ENCODE results near the gene LZTR1. TPM values are rescaled to one million over a fixed set of nuclear protein-coding genes. Genes with fewer than 3 reads are reported as not detected.
"Not testable (repeated sequence)": the region's sequence is repeated elsewhere in the genome, so short reads cannot be mapped to it uniquely, and the experiment has no call there.

LZTR1 gene
- total RNA-seq, 1 donor = 53.5 TPM

DNA sequence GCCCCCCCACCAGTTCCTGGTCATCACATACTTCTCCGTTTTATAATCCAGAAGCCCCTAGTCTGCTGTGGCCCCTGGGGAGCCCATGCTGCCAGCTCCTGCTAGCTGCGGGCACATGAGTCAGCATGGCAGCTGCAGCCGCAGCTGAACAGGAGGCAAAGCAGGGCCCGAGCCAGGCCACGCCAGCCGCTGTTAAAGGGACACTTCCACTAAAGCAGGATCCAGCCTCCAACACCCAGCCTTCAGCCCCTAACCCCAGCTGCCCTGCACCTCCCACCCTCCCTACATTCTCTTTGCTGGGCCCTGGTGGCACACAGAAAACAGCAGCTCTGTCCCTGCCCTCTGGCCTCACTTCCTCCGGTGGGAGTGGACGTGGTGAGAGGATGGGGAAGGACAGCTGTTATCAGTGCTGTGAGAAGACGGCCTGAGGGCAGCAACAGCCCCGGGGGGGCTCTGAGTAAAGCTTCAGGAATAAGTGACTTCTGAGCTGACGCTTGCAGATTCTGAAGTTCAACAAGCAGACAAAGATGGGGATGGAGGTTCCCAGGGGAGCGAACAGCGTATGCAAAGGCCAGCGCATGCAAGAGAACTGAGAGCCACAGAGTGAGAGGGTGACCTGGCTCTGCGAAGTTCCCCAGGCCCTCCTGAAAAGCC lies 63.0 kb downstream of the LZTR1 start:
- TF ChIP-seq, protein P1, sequence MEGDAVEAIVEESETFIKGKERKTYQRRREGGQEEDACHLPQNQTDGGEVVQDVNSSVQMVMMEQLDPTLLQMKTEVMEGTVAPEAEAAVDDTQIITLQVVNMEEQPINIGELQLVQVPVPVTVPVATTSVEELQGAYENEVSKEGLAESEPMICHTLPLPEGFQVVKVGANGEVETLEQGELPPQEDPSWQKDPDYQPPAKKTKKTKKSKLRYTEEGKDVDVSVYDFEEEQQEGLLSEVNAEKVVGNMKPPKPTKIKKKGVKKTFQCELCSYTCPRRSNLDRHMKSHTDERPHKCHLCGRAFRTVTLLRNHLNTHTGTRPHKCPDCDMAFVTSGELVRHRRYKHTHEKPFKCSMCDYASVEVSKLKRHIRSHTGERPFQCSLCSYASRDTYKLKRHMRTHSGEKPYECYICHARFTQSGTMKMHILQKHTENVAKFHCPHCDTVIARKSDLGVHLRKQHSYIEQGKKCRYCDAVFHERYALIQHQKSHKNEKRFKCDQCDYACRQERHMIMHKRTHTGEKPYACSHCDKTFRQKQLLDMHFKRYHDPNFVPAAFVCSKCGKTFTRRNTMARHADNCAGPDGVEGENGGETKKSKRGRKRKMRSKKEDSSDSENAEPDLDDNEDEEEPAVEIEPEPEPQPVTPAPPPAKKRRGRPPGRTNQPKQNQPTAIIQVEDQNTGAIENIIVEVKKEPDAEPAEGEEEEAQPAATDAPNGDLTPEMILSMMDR (IDR thresholded peaks at IDR 0.05; ENCODE audit: insufficient read depth, low read length) = no peak
- peak overlapping the region; percentile 51 for H3K4me3 ChIP-seq (ENCODE audit: low read depth, low read length)
- DNase-seq (ENCODE audit: low read depth) = peak; percentile 66

GRCh38 chr22:21045585-21046294 lies 63.6 kb downstream of the LZTR1 start, which contains the start of gene LRRC74B:
Gene LRRC74B, plus strand, starts transcription at chr22:21045946. Its CDS starts 41 bp downstream, at chr22:21045987.
- TF ChIP-seq, protein P1 (IDR thresholded peaks at IDR 0.05; ENCODE audit: insufficient read depth, low read length) = no peak
- DNase-seq (ENCODE audit: low read depth) = peak; percentile 84
- peak within 1 kb of the TSS; percentile 65 for H3K4me3 ChIP-seq (ENCODE audit: low read depth, low read length)

- TF ChIP-seq, protein P1 (IDR thresholded peaks at IDR 0.05; ENCODE audit: insufficient read depth, low read length) = no peak
These were observed 65.1 kb downstream of the LZTR1 start for GRCh38 chr22:21047035-21047661.

GRCh38 chr22:21047730-21048129 lies 65.6 kb downstream of the LZTR1 start:
- TF ChIP-seq, protein P1 (IDR thresholded peaks at IDR 0.05; ENCODE audit: insufficient read depth, low read length) = no peak
- H3K4me3 ChIP-seq (ENCODE audit: low read depth, low read length) = no peak overlapping the region
- DNase-seq (ENCODE audit: low read depth) = no peak

More at GRCh38 chr22:21047035-21047661, 65.1 kb downstream of the LZTR1 start:
- H3K4me3 ChIP-seq (ENCODE audit: low read depth, low read length) = no peak overlapping the region
- no peak for DNase-seq (ENCODE audit: low read depth)

DNA sequence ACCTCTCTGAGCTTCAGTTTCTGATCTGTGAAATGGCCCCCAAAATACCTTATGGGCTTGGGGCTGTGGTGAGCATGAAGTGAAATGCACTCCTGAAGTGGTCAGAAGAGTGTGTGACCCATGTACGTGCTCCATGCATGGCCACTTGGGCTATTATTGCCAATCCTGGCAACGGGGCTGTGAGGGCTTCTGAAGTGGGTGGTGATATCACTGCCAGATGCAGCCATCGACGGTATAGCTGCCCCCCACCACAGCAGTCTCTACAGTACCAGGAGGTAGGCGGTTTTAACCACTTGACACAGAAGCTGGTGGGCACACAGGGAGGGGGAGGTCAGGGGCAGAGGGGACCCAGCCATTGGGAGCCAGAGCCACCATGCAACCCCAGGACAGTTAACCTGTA lies 66.4 kb downstream of the LZTR1 start:
- not testable (repeated sequence) for H3K4me3 ChIP-seq (ENCODE audit: low read depth, low read length); DNase-seq (ENCODE audit: low read depth)

Small RNAs within 50 kb of the gene (small RNA-seq; reads per million reads assigned to genes)
- not detected for gene MIR649

Other genes with a start within 250 kb of the LZTR1 start
- 0.09 TPM in 1 of 2 replicates, not detected in the other for gene SERPIND1, start 208.2 kb upstream of the LZTR1 start, total RNA-seq (ENCODE audit: low replicate concordance)
- 34.8 and 49.9 TPM in 2 replicates for gene PI4KA, start 123.5 kb upstream of the LZTR1 start, total RNA-seq (ENCODE audit: low replicate concordance)
- gene SNAP29, start 123.3 kb upstream of the LZTR1 start, total RNA-seq (ENCODE audit: low replicate concordance) = 10.6 and 15.5 TPM in 2 replicates
- 35.0 and 44.7 TPM in 2 replicates for gene CRKL, start 64.9 kb upstream of the LZTR1 start, total RNA-seq (ENCODE audit: low replicate concordance)
- 0.45 and 1.7 TPM in 2 replicates for gene AIFM3, start 15.0 kb upstream of the LZTR1 start, total RNA-seq (ENCODE audit: low replicate concordance)
- 20.0 and 21.8 TPM in 2 replicates for gene THAP7, start 19.8 kb downstream of the LZTR1 start, total RNA-seq (ENCODE audit: low replicate concordance)
- 0.63 and 5.9 TPM in 2 replicates for gene P2RX6, start 32.9 kb downstream of the LZTR1 start, total RNA-seq (ENCODE audit: low replicate concordance)
- 0.09 TPM in 1 of 2 replicates, not detected in the other for gene SLC7A4, start 50.3 kb downstream of the LZTR1 start, total RNA-seq (ENCODE audit: low replicate concordance)
- not detected in 2 replicates for gene LRRC74B, start 63.6 kb downstream of the LZTR1 start, total RNA-seq (ENCODE audit: low replicate concordance)